RWPE1 (cell line): ENCODE measurements around the gene SLC7A7.
"Not testable (repeated sequence)": the region's sequence is repeated elsewhere in the genome, so short reads cannot be mapped to it uniquely, and the experiment has no call there.

ENCODE experiments used
- CTCF ChIA-PET: fragments of 350-600 bp; sonication (Branson Sonifier 250); formaldehyde crosslinking; extraction: SDS; loops from one replicate; lab custom pipeline; 2021; lab: Yijun Ruan, JAX
- POLR2A ChIA-PET: fragments of 400-600 bp; formaldehyde crosslinking; extraction: SDS; loops from one replicate; lab custom pipeline; 2020; ENCODE audit warnings: antibody characterized with exemption; ENCODE audit not compliant: low non-redundant PET; lab: Yijun Ruan, JAX
- DNase-seq: peaks from one replicate; pipeline ENCODE4 v3.0.0; 2012; ENCODE audit warnings: low spot score
- H3K27ac ChIP-seq: fragments of 450-650 bp; 2 replicates; pipeline ENCODE4 v1.5.1; 2017
- CTCF ChIP-seq: fragments of 450-650 bp; conservative IDR thresholded peaks from 2 replicates; pipeline ENCODE4 v1.5.1; 2017; ENCODE audit warnings: low read depth, mild to moderate bottlenecking

The SLC7A7 gene

GRCh38 chr14:22748631-22749068 lies 66.6 kb downstream of the SLC7A7 start:
- no peak overlapping the region for H3K27ac ChIP-seq
- POLR2A ChIA-PET, result no interaction called here
- TF ChIP-seq CTCF, result no peak
- DNase-seq, result no peak
- CTCF ChIA-PET, result interaction anchor here (0.7 kb wide), 1 partner anchor 93 kb away, joined by 3 read pairs; no protein-coding TSS in a partner anchor

GRCh38 chr14:22748206-22748605 lies 67.0 kb downstream of the SLC7A7 start:
- POLR2A ChIA-PET, result no interaction called here
- DNase-seq, result no peak
- no peak for TF ChIP-seq CTCF
- CTCF ChIA-PET, result interaction anchor here (0.6 kb wide), 1 partner anchor 35 kb away, joined by 3 read pairs; no protein-coding TSS in a partner anchor
- no peak overlapping the region for H3K27ac ChIP-seq

GRCh38 chr14:22747769-22748168 lies 67.5 kb downstream of the SLC7A7 start:
- CTCF ChIA-PET, result interaction anchor here (0.6 kb wide), 1 partner anchor 35 kb away, joined by 3 read pairs; no protein-coding TSS in a partner anchor
- no peak for TF ChIP-seq CTCF
- no peak overlapping the region for H3K27ac ChIP-seq
- DNase-seq, result no peak
- POLR2A ChIA-PET, result no interaction called here

- POLR2A ChIA-PET, result no interaction called here
- no peak for TF ChIP-seq CTCF
- no peak for DNase-seq
- no peak overlapping the region for H3K27ac ChIP-seq
- CTCF ChIA-PET, result no interaction called here
Measured at GRCh38 chr14:22740020-22740419, 75.2 kb downstream of the SLC7A7 start.

- DNase-seq, result no peak
Measured at GRCh38 chr14:22739423-22739822, 75.8 kb downstream of the SLC7A7 start.

GRCh38 chr14:22737052-22737451 lies 78.2 kb downstream of the SLC7A7 start:
- ChIA-PET CTCF (no interaction called here), POLR2A (no interaction called here)
- no peak for DNase-seq
- TF ChIP-seq CTCF, result no peak
- no peak overlapping the region for H3K27ac ChIP-seq

More at GRCh38 chr14:22739423-22739822, 75.8 kb downstream of the SLC7A7 start:
- POLR2A ChIA-PET, result no interaction called here
- TF ChIP-seq CTCF, result no peak
- H3K27ac ChIP-seq, result no peak overlapping the region
- CTCF ChIA-PET, result interaction anchor here (1.0 kb wide), 1 partner anchor 169 kb away, joined by 3 read pairs; no protein-coding TSS in a partner anchor

GRCh38 chr14:22736384-22736783 lies 78.9 kb downstream of the SLC7A7 start:
- POLR2A ChIA-PET, CTCF ChIA-PET, DNase-seq, H3K27ac ChIP-seq: not testable (repeated sequence)
